Progenitor cell of endocrine pancreas (in vitro differentiated cells): ENCODE measurements around the gene EGFR. TPM values are rescaled to one million over a fixed set of nuclear protein-coding genes. Genes with fewer than 3 reads are reported as not detected.

Source experiments
- DNase-seq: peaks from one replicate; pipeline ENCODE4 v3.0.0; 2021; ENCODE audit warnings: low spot score; ENCODE audit not compliant: unreplicated experiment
- H3K27ac Mint-ChIP-seq: 2 replicates; pipeline ENCODE4 v1.8.0; 2021; ENCODE audit warnings: mild to moderate bottlenecking, moderate library complexity, mixed read lengths
- H3K27me3 Mint-ChIP-seq: 2 replicates; pipeline ENCODE4 v1.8.0; 2021; ENCODE audit warnings: mixed read lengths
- H3K36me3 Mint-ChIP-seq: 2 replicates; pipeline ENCODE4 v1.8.0; 2022; ENCODE audit warnings: mixed read lengths; ENCODE audit not compliant: insufficient read depth
- H3K4me1 Mint-ChIP-seq: 2 replicates; pipeline ENCODE4 v1.8.0; 2021; ENCODE audit warnings: low read depth, mixed read lengths
- H3K4me3 Mint-ChIP-seq: 2 replicates; pipeline ENCODE4 v1.8.0; 2021; ENCODE audit warnings: low read depth, mild to moderate bottlenecking, moderate library complexity, mixed read lengths
- H3K9me3 Mint-ChIP-seq: 2 replicates; pipeline ENCODE4 v1.8.0; 2021; ENCODE audit warnings: low read depth, mixed read lengths
- CTCF ChIP-seq: fragments of 200-600 bp; sonication (generic); IDR thresholded peaks from one replicate; pipeline ENCODE4 v1.5.0; 2021; ENCODE audit warnings: antibody characterized with exemption, mild to moderate bottlenecking; ENCODE audit not compliant: unreplicated experiment
- total RNA-seq: library from RNA; stranded (reverse); gene quantifications from 2 replicates; pipeline ENCODE4 v1.2.1, GENCODE V29; 2021

The EGFR gene
- total RNA-seq, 1 donor from 2014 or later: 43.8 TPM

- peaks cover 7% of the 10 kb centered on the region for H3K36me3 Mint-ChIP-seq
- peaks cover 5% of the 10 kb centered on the region for H3K27me3 Mint-ChIP-seq
- H3K9me3 Mint-ChIP-seq: no peaks in the 10 kb centered on the region
- H3K4me3 Mint-ChIP-seq: no peak overlapping the region
- DNase-seq: no peak
- peaks cover 22% of the 10 kb centered on the region for H3K4me1 Mint-ChIP-seq
- H3K27ac Mint-ChIP-seq: no peak overlapping the region
- TF ChIP-seq CTCF: no peak
Measured at GRCh38 chr7:55023841-55024505, 5.2 kb downstream of the EGFR start.

GRCh38 chr7:55024776-55025175, 6.0 kb downstream of the EGFR start:
- H3K4me1 Mint-ChIP-seq: peaks cover 26% of the 10 kb centered on the region
- DNase-seq: no peak
- H3K4me3 Mint-ChIP-seq: no peak overlapping the region
- no peak for TF ChIP-seq CTCF
- H3K27ac Mint-ChIP-seq: no peak overlapping the region
- H3K36me3 Mint-ChIP-seq: peaks cover 7% of the 10 kb centered on the region
- no peaks in the 10 kb centered on the region for H3K9me3 Mint-ChIP-seq
- peaks cover 5% of the 10 kb centered on the region for H3K27me3 Mint-ChIP-seq

GRCh38 chr7:55026086-55026790, 7.4 kb downstream of the EGFR start:
- no peak for TF ChIP-seq CTCF
- Mint-ChIP-seq H3K4me3 (no peak overlapping the region), H3K27me3 (peaks cover 5% of the 10 kb centered on the region), H3K9me3 (no peaks in the 10 kb centered on the region), H3K36me3 (peaks cover 7% of the 10 kb centered on the region), H3K27ac (no peak overlapping the region), H3K4me1 (peaks cover 37% of the 10 kb centered on the region)
- DNase-seq: no peak

GRCh38 chr7:55026867-55027490, 8.2 kb downstream of the EGFR start:
- no peak overlapping the region for H3K4me3 Mint-ChIP-seq
- DNase-seq: no peak
- H3K27ac Mint-ChIP-seq: no peak overlapping the region
- no peaks in the 10 kb centered on the region for H3K9me3 Mint-ChIP-seq
- peaks cover 43% of the 10 kb centered on the region for H3K4me1 Mint-ChIP-seq
- TF ChIP-seq CTCF: no peak
- no peaks in the 10 kb centered on the region for H3K27me3 Mint-ChIP-seq
- peaks cover 7% of the 10 kb centered on the region for H3K36me3 Mint-ChIP-seq

GRCh38 chr7:55028011-55028410, 9.2 kb downstream of the EGFR start:
- H3K9me3 Mint-ChIP-seq: no peaks in the 10 kb centered on the region
- peaks cover 3% of the 10 kb centered on the region for H3K36me3 Mint-ChIP-seq
- no peak for DNase-seq
- H3K27ac Mint-ChIP-seq: no peak overlapping the region
- TF ChIP-seq CTCF: no peak
- no peak overlapping the region for H3K4me3 Mint-ChIP-seq
- H3K4me1 Mint-ChIP-seq: peaks cover 49% of the 10 kb centered on the region
- H3K27me3 Mint-ChIP-seq: no peaks in the 10 kb centered on the region
